Astrocyte of the cerebellum (primary cell): ENCODE data around the gene DPYD.

Experiments used
- DNase-seq: peaks from one replicate; pipeline ENCODE4 v3.0.0-alpha.2; 2011; ENCODE audit warnings: low read depth
- H3K4me3 ChIP-seq: 2 replicates; pipeline ENCODE4 v1.5.1; 2011; ENCODE audit warnings: mild to moderate bottlenecking, low read depth, low read length, moderate library complexity
- in situ Hi-C: cut with HindIII; loops from 2 replicates; pipeline ENCODE4 v1.10.0; 2017; ENCODE audit warnings: low sequenced_read_pairs
- TF ChIP-seq, protein P1 (sequence below): IDR thresholded peaks from 2 replicates; pipeline ENCODE4 v1.5.1; 2012; ENCODE audit warnings: low read length, low read depth, moderate library complexity, mild to moderate bottlenecking; ENCODE audit errors: missing control alignments

DPYD gene

DNA sequence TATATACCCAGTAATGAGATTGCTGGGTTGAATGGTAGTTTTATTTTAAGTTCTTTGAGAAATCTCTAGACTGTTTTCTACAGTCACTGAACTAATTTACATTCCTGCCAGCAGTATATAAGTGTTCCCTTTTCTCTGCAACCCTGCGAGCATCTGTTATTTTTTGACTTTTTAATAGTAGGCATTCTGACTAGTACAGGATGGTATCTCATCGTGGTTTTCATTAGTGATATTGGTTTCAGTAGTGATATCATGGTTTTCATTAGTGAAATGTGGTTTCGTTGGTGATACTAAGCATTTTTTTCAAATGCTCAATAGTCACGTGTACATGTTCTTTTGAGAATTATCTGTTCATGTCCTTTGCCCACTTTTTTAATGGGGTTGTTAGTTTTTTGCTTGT is 882.4 kb downstream of the DPYD start:
- no peak overlapping the region for H3K4me3 ChIP-seq
- in situ Hi-C loops, result no loop called here
- TF ChIP-seq, protein P1, sequence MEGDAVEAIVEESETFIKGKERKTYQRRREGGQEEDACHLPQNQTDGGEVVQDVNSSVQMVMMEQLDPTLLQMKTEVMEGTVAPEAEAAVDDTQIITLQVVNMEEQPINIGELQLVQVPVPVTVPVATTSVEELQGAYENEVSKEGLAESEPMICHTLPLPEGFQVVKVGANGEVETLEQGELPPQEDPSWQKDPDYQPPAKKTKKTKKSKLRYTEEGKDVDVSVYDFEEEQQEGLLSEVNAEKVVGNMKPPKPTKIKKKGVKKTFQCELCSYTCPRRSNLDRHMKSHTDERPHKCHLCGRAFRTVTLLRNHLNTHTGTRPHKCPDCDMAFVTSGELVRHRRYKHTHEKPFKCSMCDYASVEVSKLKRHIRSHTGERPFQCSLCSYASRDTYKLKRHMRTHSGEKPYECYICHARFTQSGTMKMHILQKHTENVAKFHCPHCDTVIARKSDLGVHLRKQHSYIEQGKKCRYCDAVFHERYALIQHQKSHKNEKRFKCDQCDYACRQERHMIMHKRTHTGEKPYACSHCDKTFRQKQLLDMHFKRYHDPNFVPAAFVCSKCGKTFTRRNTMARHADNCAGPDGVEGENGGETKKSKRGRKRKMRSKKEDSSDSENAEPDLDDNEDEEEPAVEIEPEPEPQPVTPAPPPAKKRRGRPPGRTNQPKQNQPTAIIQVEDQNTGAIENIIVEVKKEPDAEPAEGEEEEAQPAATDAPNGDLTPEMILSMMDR, result no peak
- no peak for DNase-seq

DNA sequence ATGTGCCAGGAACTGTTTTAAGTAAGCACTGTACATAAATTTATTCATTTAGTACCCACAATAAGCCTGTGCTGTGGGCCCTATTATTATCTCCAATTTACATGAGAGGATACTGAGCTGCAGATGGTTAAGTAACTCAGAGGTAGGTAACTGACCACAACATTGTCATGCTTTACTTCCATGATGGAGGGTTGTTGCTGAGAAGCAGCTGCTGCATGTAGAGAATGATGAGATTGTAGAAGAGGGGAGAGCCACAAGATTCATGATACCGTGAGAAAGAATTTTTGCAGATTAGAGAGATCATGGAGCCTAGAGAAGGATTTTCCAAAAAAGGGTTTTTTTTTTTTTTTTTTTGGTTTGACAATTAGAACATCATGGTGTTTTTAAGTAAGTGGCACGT is 886.2 kb downstream of the DPYD start:
- TF ChIP-seq, protein P1, result no peak
- in situ Hi-C loops, result no loop called here
- DNase-seq, result no peak
- no peak overlapping the region for H3K4me3 ChIP-seq

DNA sequence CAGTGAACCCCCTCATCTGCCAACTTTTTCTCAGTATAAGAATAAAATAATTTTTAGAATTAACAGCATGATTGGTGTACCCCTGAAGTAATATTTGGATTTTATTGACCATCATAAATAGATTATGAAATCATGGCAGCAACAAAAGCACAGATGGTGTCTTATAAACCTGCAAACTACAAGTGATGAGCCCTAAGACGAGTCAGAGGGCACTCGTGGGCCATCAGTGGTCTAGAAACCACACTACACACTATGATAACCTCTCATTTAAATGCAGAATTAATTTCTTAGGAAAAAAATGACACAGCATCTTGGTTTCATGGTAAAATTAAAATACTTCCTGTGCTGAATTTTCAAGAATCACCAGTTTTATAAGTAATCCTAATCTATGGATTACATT is 886.9 kb downstream of the DPYD start:
- H3K4me3 ChIP-seq, result no peak overlapping the region
- no peak for DNase-seq
- TF ChIP-seq, protein P1, result no peak
- in situ Hi-C loops, result no loop called here
